ENCODE data around the gene NFE2L3.
"Not testable (repeated sequence)": the region's sequence is repeated elsewhere in the genome, so short reads cannot be mapped to it uniquely, and the experiment has no call there.

The NFE2L3 gene

GRCh38 chr7:26162431-26162830 lies 10.4 kb downstream of the NFE2L3 start:
- no peak for DNase-seq (ENCODE audit: low read depth, low spot score)
- H3K4me3 ChIP-seq (ENCODE audit: low read length), result no peak overlapping the region

- DNase-seq (ENCODE audit: low read depth, low spot score); H3K4me3 ChIP-seq (ENCODE audit: low read length): not testable (repeated sequence)
Observed at GRCh38 chr7:26163804-26164203, 11.8 kb downstream of the NFE2L3 start.

GRCh38 chr7:26165950-26166683 lies 14.1 kb downstream of the NFE2L3 start:
- H3K4me3 ChIP-seq (ENCODE audit: low read length), result no peak overlapping the region
- DNase-seq (ENCODE audit: low read depth, low spot score), result no peak

GRCh38 chr7:26166684-26167266 lies 14.8 kb downstream of the NFE2L3 start:
- H3K4me3 ChIP-seq (ENCODE audit: low read length), result no peak overlapping the region
- no peak for DNase-seq (ENCODE audit: low read depth, low spot score)

GRCh38 chr7:26167303-26167934 lies 15.4 kb downstream of the NFE2L3 start:
- H3K4me3 ChIP-seq (ENCODE audit: low read length), result no peak overlapping the region
- DNase-seq (ENCODE audit: low read depth, low spot score), result no peak

GRCh38 chr7:26168458-26169023 lies 16.5 kb downstream of the NFE2L3 start:
- DNase-seq (ENCODE audit: low read depth, low spot score), result no peak
- H3K4me3 ChIP-seq (ENCODE audit: low read length), result no peak overlapping the region

- DNase-seq (ENCODE audit: low read depth, low spot score), result no peak
Observed at GRCh38 chr7:26169271-26169670, 17.3 kb downstream of the NFE2L3 start.

GRCh38 chr7:26170663-26171062 lies 18.7 kb downstream of the NFE2L3 start:
- no peak for DNase-seq (ENCODE audit: low read depth, low spot score)

More at GRCh38 chr7:26169271-26169670, 17.3 kb downstream of the NFE2L3 start:
- no peak overlapping the region for H3K4me3 ChIP-seq (ENCODE audit: low read length)

GRCh38 chr7:26171601-26172000 lies 19.6 kb downstream of the NFE2L3 start:
- H3K4me3 ChIP-seq (ENCODE audit: low read length), result no peak overlapping the region
- no peak for DNase-seq (ENCODE audit: low read depth, low spot score)

More at GRCh38 chr7:26170663-26171062, 18.7 kb downstream of the NFE2L3 start:
- H3K4me3 ChIP-seq (ENCODE audit: low read length), result no peak overlapping the region

GRCh38 chr7:26172048-26172447 lies 20.1 kb downstream of the NFE2L3 start:
- no peak overlapping the region for H3K4me3 ChIP-seq (ENCODE audit: low read length)
- no peak for DNase-seq (ENCODE audit: low read depth, low spot score)

GRCh38 chr7:26175903-26176302 lies 23.9 kb downstream of the NFE2L3 start:
- not testable (repeated sequence) for DNase-seq (ENCODE audit: low read depth, low spot score); H3K4me3 ChIP-seq (ENCODE audit: low read length)

- DNase-seq (ENCODE audit: low read depth, low spot score); H3K4me3 ChIP-seq (ENCODE audit: low read length): not testable (repeated sequence)
Observed at GRCh38 chr7:26176696-26177095, 24.7 kb downstream of the NFE2L3 start.

- not testable (repeated sequence) for DNase-seq (ENCODE audit: low read depth, low spot score); H3K4me3 ChIP-seq (ENCODE audit: low read length)
Observed at GRCh38 chr7:26177269-26177668, 25.3 kb downstream of the NFE2L3 start.

GRCh38 chr7:26178272-26178960 lies 26.4 kb downstream of the NFE2L3 start:
- DNase-seq (ENCODE audit: low read depth, low spot score), result no peak
- H3K4me3 ChIP-seq (ENCODE audit: low read length), result no peak overlapping the region

- H3K4me3 ChIP-seq (ENCODE audit: low read length), result no peak overlapping the region
- DNase-seq (ENCODE audit: low read depth, low spot score), result no peak
Observed at GRCh38 chr7:26179422-26179821, 27.4 kb downstream of the NFE2L3 start.

GRCh38 chr7:26179826-26180497 lies 28.0 kb downstream of the NFE2L3 start:
- H3K4me3 ChIP-seq (ENCODE audit: low read length), result no peak overlapping the region
- DNase-seq (ENCODE audit: low read depth, low spot score), result no peak

- no peak for DNase-seq (ENCODE audit: low read depth, low spot score)
- no peak overlapping the region for H3K4me3 ChIP-seq (ENCODE audit: low read length)
Observed at GRCh38 chr7:26180792-26181198, 28.8 kb downstream of the NFE2L3 start.

- DNase-seq (ENCODE audit: low read depth, low spot score), result no peak
- H3K4me3 ChIP-seq (ENCODE audit: low read length), result no peak overlapping the region
Observed at GRCh38 chr7:26181474-26182227, 29.7 kb downstream of the NFE2L3 start.
